Stimulated activated CD4-positive, alpha-beta T cell treated with anti-CD3 and anti-CD28 coated beads, Interleukin-15, amount 100 ng/mL, for 1 hour (primary cell): ENCODE data around the gene TRIM2.
"Not testable (repeated sequence)": the region's sequence is repeated elsewhere in the genome, so short reads cannot be mapped to it uniquely, and the experiment has no call there.

Source experiments
- DNase-seq, 2 donors: peaks; one replicate each; pipeline ENCODE4 v3.0.0-alpha.2; 2020; ENCODE audit warnings: low read depth in 1 of 2, low spot score in 1 of 2

The TRIM2 gene

GRCh38 chr4:153204247-153204671 lies at the start of gene TRIM2:
Gene TRIM2 (plus strand): TSS chr4:153204443. CDS start chr4:153204531, 88 bp downstream.
- no peak for DNase-seq

- no peak for DNase-seq
Observed at GRCh38 chr4:153155686-153156085, 48.6 kb upstream of the TRIM2 start.

- no peak for DNase-seq
Observed at GRCh38 chr4:153156263-153156662, 48.0 kb upstream of the TRIM2 start.

- no peak for DNase-seq
Observed at GRCh38 chr4:153156721-153157120, 47.5 kb upstream of the TRIM2 start.

- DNase-seq: no peak
Observed at GRCh38 chr4:153159016-153159415, 45.2 kb upstream of the TRIM2 start.

GRCh38 chr4:153159728-153160221 lies 44.5 kb upstream of the TRIM2 start:
- no peak for DNase-seq

- no peak for DNase-seq
Observed at GRCh38 chr4:153160821-153161220, 43.4 kb upstream of the TRIM2 start.

GRCh38 chr4:153161226-153161963 lies 42.8 kb upstream of the TRIM2 start:
- no peak for DNase-seq

GRCh38 chr4:153165236-153165635 lies 39.0 kb upstream of the TRIM2 start:
- DNase-seq: not testable (repeated sequence)

- DNase-seq: no peak
Observed at GRCh38 chr4:153166716-153167501, 37.3 kb upstream of the TRIM2 start.

- DNase-seq: no peak
Observed at GRCh38 chr4:153169776-153170175, 34.5 kb upstream of the TRIM2 start.

- DNase-seq: no peak
Observed at GRCh38 chr4:153170407-153170806, 33.8 kb upstream of the TRIM2 start.

GRCh38 chr4:153174821-153175567 lies 29.2 kb upstream of the TRIM2 start:
- DNase-seq: no peak

GRCh38 chr4:153176938-153177337 lies 27.3 kb upstream of the TRIM2 start:
- no peak for DNase-seq

- DNase-seq: no peak
Observed at GRCh38 chr4:153177841-153178240, 26.4 kb upstream of the TRIM2 start.

- no peak for DNase-seq
Observed at GRCh38 chr4:153179100-153179499, 25.1 kb upstream of the TRIM2 start.

GRCh38 chr4:153181293-153181692 lies 22.9 kb upstream of the TRIM2 start:
- DNase-seq: no peak

GRCh38 chr4:153181700-153182099 lies 22.5 kb upstream of the TRIM2 start:
- no peak for DNase-seq

GRCh38 chr4:153183146-153183545 lies 21.1 kb upstream of the TRIM2 start:
- DNase-seq: no peak

GRCh38 chr4:153185331-153185852 lies 18.9 kb upstream of the TRIM2 start:
- DNase-seq: no peak

GRCh38 chr4:153186046-153186728 lies 18.1 kb upstream of the TRIM2 start:
- no peak for DNase-seq
